GM11168 (cell line): Measurements from ENCODE around the gene RSBN1L.

ENCODE experiments used
- in situ Hi-C: fragments of 300-500 bp; cut with MboI; formaldehyde crosslinking; loops from one replicate; pipeline ENCODE4 v1.12.0; 2022; ENCODE audit warnings: low sequenced_read_pairs; ENCODE audit not compliant: unreplicated experiment

Gene RSBN1L

GRCh38 chr7:77796960-77797359 is 100.7 kb downstream of the RSBN1L start:
- in situ Hi-C loops: no loop called here

- in situ Hi-C loops: no loop called here
Measured at GRCh38 chr7:77797734-77798393, 101.6 kb downstream of the RSBN1L start.

- in situ Hi-C loops: no loop called here
Measured at GRCh38 chr7:77798394-77799077, 102.3 kb downstream of the RSBN1L start, which contains the start of the genes PHTF2 and TMEM60. TSS of gene PHTF2 (plus strand) at chr7:77798773. TSS of gene TMEM60 (minus strand) at chr7:77798434. CDS start at chr7:77794373, 4,061 bp downstream.

GRCh38 chr7:77799078-77799964 is 103.1 kb downstream of the RSBN1L start:
- in situ Hi-C loops: no loop called here

DNA sequence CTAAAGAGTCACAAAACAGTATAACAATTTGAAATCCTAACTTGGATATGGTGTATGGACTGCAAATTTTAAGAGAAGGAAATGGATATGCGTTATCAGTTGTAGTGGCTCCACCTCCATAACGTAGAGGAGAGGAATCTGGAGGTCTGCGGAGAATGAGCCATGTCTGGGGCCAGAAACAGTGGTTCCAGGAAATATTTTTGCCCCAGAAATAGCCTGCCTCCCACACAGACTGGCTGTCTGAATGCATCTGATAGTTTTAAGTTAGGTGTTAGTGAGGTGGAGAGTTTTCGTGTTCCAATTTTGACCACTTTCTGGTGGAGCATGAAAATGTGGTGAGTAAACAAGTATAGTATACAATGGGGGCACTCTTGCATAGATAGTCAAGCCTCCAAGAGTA is 103.9 kb downstream of the RSBN1L start:
- in situ Hi-C loops: no loop called here

- in situ Hi-C loops: no loop called here
Measured at GRCh38 chr7:77800730-77801129, 104.5 kb downstream of the RSBN1L start.

DNA sequence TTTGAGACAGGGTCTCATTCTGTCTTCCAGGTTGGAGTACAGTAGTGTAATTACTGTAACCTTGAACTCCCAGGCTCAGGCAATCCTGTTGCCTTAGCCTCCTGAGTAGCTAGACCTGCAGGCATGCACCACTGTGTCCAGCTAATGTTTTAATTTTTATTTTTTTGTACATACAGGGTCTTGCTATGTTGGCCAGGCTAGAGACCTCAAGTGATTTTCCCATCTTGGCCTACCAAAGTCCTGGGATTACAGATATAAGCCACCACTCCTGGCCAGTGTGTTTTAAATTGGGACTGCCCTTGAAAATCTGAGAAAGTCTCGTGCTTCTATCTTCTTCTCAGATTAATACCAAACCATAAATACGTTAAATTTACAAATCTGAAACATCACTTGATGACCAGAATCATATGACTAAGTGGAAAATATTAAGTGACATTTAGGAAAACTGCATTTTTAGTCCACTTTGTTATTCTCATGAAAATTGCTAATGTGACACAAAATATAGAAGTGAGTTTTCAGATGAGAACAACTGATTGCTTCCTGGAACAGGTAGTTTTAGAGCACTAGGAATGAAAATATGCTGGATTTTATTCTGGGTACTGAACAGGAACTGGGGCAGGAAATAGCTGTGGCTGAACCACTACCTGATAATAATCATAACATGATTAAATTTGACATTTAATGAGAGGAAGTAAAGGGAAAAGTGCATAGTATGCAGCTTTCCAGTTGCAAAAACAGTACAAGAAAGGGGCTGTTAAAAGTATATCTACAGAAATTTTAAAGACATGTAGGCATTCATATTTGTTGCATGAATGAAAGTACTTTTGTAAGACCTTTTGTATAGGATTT is 106.5 kb downstream of the RSBN1L start:
- in situ Hi-C loops: no loop called here

DNA sequence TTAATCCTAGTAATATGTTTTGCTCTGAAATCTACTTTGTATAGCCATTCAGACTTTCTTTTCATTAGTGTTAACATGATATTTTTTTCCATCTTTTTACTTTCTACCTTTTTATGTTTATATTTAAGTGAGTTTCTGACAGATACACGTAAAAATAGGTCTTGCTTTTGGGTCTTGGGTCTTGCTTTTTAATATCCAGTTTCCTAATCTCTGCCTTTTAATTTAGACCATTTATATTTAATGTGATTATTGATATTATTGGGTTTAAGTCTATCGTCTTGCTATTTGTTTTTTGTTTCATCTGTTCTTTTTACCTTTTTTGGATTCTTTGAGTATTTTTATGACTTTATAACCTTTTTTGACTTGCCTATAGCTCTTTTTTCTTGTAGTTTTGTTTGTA is 110.2 kb downstream of the RSBN1L start:
- in situ Hi-C loops: no loop called here

GRCh38 chr7:77808517-77808916 is 112.3 kb downstream of the RSBN1L start:
- in situ Hi-C loops: no loop called here

- in situ Hi-C loops: no loop called here
Measured at GRCh38 chr7:77811516-77812289, 115.4 kb downstream of the RSBN1L start.

- in situ Hi-C loops: no loop called here
Measured at GRCh38 chr7:77812290-77812685, 116.0 kb downstream of the RSBN1L start.

DNA sequence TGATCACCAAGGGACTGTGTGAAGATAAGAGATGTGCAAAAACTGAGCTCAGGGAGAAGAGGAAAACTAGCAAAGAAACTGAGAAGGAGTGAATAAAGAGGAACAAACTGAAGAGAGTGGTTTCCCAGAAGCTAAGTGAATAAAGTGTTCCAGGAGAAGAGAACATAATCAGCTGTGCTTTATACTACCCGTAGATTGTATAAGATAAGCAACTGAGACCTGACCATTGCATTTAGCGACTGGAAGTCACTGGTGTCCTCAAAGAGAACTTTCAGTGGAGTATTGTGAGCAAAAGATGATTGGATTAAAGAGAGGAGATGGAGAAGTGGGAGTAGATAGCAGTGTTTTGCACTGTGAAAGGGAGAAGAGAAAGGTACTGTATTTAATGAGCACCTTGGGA is 116.9 kb downstream of the RSBN1L start:
- in situ Hi-C loops: no loop called here

DNA sequence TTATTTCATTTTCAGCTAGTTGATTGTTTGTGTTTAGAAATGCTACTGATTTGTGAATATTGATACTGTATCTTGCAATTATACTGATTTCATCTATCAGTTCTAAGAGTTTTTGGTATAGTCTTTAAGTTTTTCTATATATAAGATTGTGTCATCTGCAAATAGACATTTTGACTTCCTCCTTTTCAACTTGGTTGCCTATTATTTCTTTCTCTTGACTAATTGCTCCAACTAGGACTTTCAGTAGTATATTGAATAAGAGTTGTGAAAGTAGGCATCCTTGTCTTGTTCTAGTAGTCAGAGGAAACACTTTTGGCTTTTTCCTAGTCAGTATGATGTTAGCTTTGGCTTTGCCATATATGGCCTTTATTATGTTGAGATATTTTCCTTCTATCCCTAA is 122.8 kb downstream of the RSBN1L start:
- in situ Hi-C loops: no loop called here

GRCh38 chr7:77820967-77821366 is 124.7 kb downstream of the RSBN1L start:
- in situ Hi-C loops: no loop called here

- in situ Hi-C loops: no loop called here
Measured at GRCh38 chr7:77822269-77822668, 126.0 kb downstream of the RSBN1L start.

GRCh38 chr7:77823787-77824186 is 127.5 kb downstream of the RSBN1L start:
- in situ Hi-C loops: no loop called here

- in situ Hi-C loops: no loop called here
Measured at GRCh38 chr7:77824636-77825035, 128.4 kb downstream of the RSBN1L start.

DNA sequence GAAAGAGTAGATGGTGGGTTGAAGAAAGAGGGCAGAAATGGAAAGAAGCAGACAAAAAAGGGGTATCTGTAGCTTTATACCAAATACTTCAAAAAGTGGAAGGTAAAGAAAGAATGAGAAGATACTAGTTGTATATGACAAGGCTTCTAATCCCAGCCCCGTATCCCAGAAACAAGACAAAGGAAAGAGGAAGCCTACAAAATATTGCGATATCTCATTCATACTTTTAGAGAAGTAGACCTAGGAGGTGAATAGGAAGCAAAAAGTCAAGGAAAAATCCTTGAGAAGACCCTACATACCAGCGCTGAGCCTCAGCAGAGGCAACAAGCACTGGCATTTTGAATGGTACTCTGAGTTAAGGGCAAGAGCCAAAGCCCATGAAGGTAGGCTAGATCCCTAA is 128.9 kb downstream of the RSBN1L start:
- in situ Hi-C loops: no loop called here

DNA sequence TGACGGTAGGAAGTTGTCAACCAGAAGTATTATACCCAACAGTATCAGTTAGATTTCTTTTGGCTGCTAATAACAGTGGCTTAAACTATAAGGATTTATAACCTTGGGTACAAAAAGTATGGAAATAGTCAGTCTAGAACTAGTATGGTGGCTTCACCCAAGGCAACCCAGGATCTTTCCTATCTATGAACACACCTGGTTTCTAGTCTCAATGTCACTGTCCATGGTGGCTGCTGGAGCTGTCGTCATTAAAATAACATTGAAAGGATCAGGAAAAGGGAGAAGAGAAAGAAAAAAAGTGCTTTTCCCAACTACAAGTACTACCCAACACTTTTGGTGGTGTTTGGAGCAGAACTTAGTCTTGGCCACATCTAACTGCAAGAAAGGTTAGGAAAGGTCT is 130.0 kb downstream of the RSBN1L start:
- in situ Hi-C loops: no loop called here
